Activated T-cell treated with anti-CD3 and anti-CD28 coated beads, Interleukin-2, amount 50 U/mL, for 48 hours (primary cell): ENCODE data around the gene PLBD2.
"Not testable (repeated sequence)": the region's sequence is repeated elsewhere in the genome, so short reads cannot be mapped to it uniquely, and the experiment has no call there.

Experiments used
- DNase-seq, 2 experiments: peaks; one replicate each; pipeline ENCODE4 v3.0.0-alpha.2; 2020

PLBD2 gene

GRCh38 chr12:113334786-113335539 lies 23.4 kb upstream of the PLBD2 start, which contains the start of gene SLC8B1:
SLC8B1 (minus strand) TSS chr12:113335109; CDS start chr12:113332878, 2,231 bp downstream.
- peak; percentile 96 to 99 for DNase-seq

GRCh38 chr12:113339540-113339939 lies 18.8 kb upstream of the PLBD2 start:
- DNase-seq = no peak

DNA sequence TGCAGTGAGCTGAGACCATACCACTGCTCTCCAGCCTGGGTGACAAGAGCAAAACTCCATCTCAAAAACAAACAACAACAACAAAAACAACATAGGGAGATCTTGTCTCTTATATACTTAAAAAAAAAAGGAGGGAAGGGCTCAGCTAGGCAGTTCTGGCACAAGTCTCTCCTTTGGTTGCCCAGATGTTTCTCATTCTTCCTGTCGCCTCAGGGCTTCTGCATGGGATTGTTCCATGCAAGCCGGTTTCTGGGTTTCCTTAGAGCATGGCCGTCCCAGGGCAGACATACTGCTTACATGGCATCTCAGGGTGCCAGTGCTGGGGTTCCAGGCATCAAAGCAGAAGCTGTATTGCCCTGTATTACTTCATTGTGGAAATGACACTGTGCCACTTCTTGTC lies 18.3 kb upstream of the PLBD2 start:
- no peak for DNase-seq

DNA sequence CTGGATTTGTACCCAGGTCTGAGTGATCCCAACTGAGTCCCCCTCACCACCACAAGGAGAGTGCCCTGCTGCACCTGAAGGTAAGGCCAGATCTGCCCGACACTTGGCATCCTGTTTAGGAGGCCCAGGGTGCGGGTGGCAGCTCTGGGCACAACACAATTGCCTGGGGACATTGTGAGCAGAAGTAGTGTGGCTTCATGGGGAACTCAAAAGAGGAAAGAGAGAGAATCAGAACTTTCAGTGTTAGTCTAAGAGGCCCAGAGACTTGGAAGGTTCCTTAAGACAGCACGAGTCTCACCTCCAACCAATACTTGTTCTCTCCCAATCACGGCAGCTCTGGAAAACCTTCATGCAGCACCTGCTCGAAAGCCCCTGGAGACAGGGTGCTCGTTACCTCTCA lies 16.9 kb upstream of the PLBD2 start:
- DNase-seq = no peak

DNA sequence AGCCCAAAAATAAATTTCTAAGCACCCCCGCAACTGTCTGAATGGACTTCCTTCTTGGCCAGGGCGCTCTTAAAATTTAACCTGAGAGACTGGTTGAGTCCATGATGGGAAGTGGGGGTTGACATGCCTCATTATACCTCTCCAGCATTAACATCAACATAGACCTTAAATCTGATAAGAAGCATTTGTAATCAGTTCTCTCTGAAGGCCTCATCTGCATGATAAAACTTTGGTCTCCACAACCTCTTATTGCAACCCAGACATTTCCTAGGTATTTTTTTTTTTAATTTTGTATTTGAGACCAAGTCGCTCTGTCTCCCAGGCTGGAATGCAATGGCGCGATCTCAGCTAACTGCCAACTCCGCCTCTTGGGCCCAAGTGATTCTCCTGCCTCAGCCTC lies 13.1 kb upstream of the PLBD2 start:
- no peak for DNase-seq

- no peak for DNase-seq
Observed at GRCh38 chr12:113346353-113346752, 12.0 kb upstream of the PLBD2 start.

GRCh38 chr12:113347107-113347506 lies 11.3 kb upstream of the PLBD2 start:
- DNase-seq = no peak

- DNase-seq = no peak
Observed at GRCh38 chr12:113347892-113348291, 10.5 kb upstream of the PLBD2 start.

- no peak for DNase-seq
Observed at GRCh38 chr12:113348849-113349536, 9.4 kb upstream of the PLBD2 start.

DNA sequence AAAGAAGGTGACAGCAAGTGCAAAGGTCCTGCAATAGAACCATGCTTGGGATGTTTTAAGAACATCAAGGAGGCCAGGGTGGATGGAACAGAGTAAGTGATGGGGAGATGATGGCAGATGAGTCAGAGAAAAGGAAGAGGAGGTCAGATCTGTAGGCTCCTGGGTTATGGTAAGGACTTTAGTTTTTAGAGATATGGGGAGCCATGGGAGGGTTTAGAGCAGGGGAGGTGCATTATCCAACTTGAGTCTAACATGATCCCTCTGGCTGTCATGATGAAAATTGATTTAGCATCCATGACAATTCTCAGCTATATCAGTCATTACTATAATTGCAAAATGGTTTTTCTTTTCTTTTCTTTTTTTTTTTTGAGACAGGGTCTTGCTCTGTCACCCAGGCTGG lies 7.3 kb upstream of the PLBD2 start:
- DNase-seq = no peak

DNA sequence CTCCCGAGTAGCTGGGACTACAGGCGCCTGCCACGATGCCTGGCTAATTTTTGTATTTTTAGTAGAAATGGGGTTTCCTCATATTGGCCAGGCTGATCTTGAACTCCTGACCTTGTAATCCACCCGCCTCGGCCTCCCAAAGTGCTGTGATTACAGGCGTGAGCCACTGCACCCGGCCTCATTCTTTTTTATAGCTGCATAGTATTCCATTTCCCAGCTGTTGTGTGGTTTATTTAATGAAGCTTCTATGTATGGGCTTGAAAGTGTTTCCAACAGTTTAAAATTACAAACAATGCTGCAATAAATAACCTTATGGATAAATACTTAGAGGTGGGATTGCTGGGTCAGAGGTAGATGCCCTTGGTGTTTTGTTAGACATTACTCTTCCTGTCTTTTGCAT lies 4.2 kb upstream of the PLBD2 start:
- DNase-seq = not testable (repeated sequence)

GRCh38 chr12:113359133-113359938 lies 949 bp downstream of the PLBD2 start:
- peak in 1 of 2 experiments; percentile 29 for DNase-seq

- DNase-seq = peak in 1 of 2 experiments; percentile 32
Observed at GRCh38 chr12:113359939-113360748, 1.8 kb downstream of the PLBD2 start.

GRCh38 chr12:113361574-113362370 lies 3.4 kb downstream of the PLBD2 start:
- no peak for DNase-seq

DNA sequence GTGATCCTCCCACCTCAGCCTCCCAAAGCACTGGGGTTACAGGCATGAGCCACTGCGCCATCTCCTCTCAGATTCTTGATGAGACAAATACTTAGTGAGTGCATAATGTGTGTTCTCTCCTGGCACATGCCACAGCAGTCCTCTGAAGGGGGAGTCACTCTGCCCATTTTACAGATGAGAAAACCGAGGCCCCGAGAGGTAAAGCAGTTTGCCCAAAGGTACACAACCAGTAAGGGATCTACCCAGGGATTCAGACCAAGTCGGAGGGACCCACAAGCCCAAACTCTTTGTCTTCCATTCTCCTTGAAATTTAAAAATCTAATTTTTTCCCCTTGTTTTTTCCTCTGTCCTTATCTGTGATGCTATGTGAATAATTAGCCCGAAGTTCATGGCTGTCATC lies 6.3 kb downstream of the PLBD2 start:
- no peak for DNase-seq

DNA sequence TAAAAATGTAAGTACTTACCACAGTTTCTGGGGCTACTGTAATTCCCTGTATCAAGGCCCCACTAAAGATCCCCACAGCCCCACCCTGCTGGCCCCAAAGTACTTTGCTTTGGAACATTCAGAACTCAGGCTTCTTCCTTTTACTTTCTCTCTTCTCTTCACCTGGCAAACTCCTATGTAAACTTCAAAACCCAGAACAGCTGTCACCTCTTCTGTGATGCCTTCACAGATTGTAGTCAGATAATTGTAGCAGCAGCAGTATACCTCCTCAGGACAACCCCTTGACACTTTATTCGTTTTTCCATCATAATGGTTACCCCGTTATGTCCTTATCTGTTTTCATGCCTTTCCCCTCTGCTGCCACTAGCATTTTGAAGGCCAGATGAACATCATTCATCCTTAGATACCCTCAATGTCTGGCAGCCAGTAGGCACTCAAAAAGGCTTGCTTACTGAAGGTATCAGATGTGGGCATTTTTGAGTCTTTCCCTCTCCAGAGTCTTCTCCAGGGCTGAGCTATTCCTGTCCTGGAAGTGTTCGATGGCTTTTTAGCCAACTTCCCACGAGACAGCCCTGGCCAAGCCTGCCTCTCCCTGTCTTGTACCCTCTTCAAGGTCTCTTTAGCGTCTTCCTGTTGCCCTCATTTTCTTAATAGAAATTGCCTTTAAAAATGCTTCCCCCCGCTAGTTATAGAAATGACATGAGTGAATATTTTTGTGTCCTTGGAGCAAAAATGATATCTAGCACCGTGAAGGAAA lies 7.4 kb downstream of the PLBD2 start:
- DNase-seq = no peak

GRCh38 chr12:113366827-113367226 lies 8.4 kb downstream of the PLBD2 start:
- DNase-seq = no peak

DNA sequence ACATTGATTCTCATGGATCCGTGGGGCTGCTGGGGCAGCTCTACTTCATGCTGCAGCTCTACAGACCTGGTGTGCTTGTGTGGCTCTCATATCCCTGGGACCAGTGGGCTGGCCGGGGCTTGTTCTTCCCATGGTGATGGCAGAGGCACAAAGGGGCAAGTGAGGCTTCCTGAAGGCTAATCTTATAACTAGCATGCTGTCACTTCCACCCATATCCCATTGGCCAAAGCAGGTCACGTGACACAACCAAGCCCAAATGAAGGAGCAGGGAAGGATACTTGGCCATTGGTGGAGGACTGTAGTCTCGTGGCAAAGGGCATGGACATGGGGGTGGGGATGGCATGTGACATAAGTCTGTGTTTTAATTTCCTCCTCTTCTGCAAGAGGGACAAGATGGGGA lies 9.9 kb downstream of the PLBD2 start:
- DNase-seq = no peak

- no peak for DNase-seq
Observed at GRCh38 chr12:113369391-113369985, 11.1 kb downstream of the PLBD2 start.

GRCh38 chr12:113370923-113371682 lies 12.7 kb downstream of the PLBD2 start:
- DNase-seq = no peak
